BLaER1 (cell line): ENCODE data around the gene CGREF1.

Experiments
- H3K27ac ChIP-seq: shearing (Covaris generic); formaldehyde crosslinking; 2 replicates; pipeline ENCODE4 v1.8.1; 2022
- H3K27me3 ChIP-seq: shearing (Covaris generic); formaldehyde crosslinking; 2 replicates; pipeline ENCODE4 v1.8.1; 2022
- H3K36me3 ChIP-seq: shearing (Covaris generic); formaldehyde crosslinking; 2 replicates; pipeline ENCODE4 v1.8.1; 2022
- H3K4me1 ChIP-seq: shearing (Covaris generic); formaldehyde crosslinking; 2 replicates; pipeline ENCODE4 v1.8.1; 2022
- H3K4me2 ChIP-seq: shearing (Covaris generic); formaldehyde crosslinking; 2 replicates; pipeline ENCODE4 v1.8.1; 2022
- H3K4me3 ChIP-seq: shearing (Covaris generic); formaldehyde crosslinking; 2 replicates; pipeline ENCODE4 v1.8.1; 2022
- H3K9ac ChIP-seq: shearing (Covaris generic); formaldehyde crosslinking; 2 replicates; pipeline ENCODE4 v1.8.1; 2022
- H3K9me3 ChIP-seq: shearing (Covaris generic); formaldehyde crosslinking; 2 replicates; pipeline ENCODE4 v1.8.1; 2022
- H4K20me1 ChIP-seq: shearing (Covaris generic); formaldehyde crosslinking; 2 replicates; pipeline ENCODE4 v1.8.1; 2022
- Cebpa-rat ChIP-seq: shearing (Covaris generic); IDR thresholded peaks from 2 replicates; pipeline ENCODE4 v1.8.1; 2022

CGREF1 gene

DNA sequence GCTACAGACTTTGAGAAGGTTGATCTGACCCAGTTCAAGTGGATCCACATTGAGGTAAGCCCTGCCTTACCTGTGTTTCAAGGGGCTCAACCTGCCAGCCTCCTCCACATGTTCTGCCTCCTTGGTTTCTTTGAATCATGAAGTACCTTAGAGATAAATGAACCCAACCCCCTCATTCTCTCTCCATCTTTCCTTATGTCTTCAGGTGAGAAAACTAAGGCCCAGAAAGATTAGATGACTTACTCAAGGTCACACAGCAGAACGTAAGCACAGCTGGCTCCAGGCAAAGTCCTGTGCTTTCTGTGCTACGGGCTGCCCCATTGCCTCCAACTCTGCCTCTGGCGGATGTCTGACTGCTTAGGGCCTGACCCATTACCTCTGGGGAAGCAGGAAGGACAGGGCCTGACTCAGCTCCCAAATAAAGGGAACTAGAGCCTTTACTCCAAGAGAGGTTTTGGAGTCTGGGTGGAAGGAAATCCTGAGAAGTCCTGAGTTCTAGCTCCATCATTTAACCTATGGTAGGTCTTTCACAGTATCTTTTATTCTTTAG is 22.1 kb downstream of the CGREF1 start:
- H3K27ac ChIP-seq: no peak overlapping the region
- no peak overlapping the region for H3K9ac ChIP-seq
- no peaks in the 10 kb centered on the region; the same call in 1 of the 2 replicates for H3K36me3 ChIP-seq
- H3K9me3 ChIP-seq: no peaks in the 10 kb centered on the region
- no peak for TF ChIP-seq Cebpa-rat
- H3K4me2 ChIP-seq: peak overlapping the region; percentile 68
- no peak overlapping the region for H3K4me3 ChIP-seq
- no peaks in the 10 kb centered on the region for H3K27me3 ChIP-seq
- H4K20me1 ChIP-seq: no peaks in the 10 kb centered on the region
- H3K4me1 ChIP-seq: peaks cover 36% of the 10 kb centered on the region

DNA sequence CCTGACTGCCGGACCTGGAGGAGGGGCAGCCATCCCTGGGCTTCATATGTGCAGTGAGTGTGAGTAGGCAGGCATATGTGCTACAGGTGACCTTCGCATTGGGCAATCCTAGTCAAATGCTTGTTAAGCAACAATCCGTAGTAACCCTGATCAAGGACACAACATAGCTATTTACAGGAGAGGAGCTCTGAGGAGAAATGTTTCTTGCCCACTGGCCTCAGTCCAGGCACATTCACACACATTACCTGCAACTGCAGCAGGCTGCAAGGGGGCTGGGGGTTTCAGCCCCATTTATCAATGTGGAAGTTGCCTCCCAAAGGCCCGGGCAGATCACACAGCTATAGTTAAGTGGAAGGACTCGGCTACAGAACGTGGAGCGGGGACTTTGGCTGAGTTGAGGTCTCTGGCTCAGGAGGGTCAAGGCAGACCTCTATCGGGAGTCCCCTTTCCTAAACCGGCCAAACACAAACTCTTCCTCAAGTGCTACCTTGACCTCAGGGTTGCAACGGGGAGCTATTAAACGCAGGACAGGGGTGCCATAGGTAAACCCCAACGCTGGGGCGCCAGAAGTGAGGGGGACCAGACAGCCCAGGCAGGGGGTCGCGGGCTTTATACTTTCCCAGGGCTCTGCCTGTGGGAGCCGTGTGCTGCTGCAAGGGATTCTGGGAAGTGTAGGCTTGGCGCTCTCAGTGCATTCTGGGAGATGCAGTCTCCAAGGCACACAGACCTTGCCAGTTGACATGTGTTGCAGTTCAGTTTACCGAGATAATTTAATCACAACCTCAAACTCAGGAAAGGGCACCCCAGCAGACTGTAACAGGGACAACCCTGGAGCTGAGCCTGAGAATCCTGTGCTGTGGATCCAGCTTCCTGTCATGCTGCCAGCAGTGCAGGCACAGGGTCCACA is 22.9 kb downstream of the CGREF1 start:
- TF ChIP-seq Cebpa-rat: no peak
- no peaks in the 10 kb centered on the region for H4K20me1 ChIP-seq
- H3K36me3 ChIP-seq: no peaks in the 10 kb centered on the region; the same call in 1 of the 2 replicates
- H3K4me2 ChIP-seq: peak overlapping the region; percentile 68
- H3K9ac ChIP-seq: no peak overlapping the region
- no peak overlapping the region for H3K27ac ChIP-seq
- H3K4me1 ChIP-seq: peaks cover 37% of the 10 kb centered on the region
- no peak overlapping the region for H3K4me3 ChIP-seq
- H3K9me3 ChIP-seq: no peaks in the 10 kb centered on the region
- H3K27me3 ChIP-seq: no peaks in the 10 kb centered on the region

DNA sequence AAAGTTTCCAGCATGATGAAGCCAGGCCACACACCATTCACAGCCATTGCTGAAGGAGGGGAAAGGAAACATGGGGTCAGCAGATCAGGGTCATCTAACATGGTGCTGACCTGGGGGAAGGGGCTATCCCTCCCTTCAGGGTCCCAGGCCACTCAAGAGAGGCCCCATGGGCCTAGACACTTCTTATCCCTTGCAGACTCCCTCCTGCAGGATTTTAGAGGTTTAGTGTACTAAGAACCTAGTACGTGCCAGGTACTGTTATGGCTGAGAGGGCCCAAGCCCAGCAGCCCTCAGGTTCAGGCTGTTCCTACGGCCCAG is 23.5 kb downstream of the CGREF1 start:
- no peaks in the 10 kb centered on the region for H3K9me3 ChIP-seq
- H3K36me3 ChIP-seq: no peaks in the 10 kb centered on the region; the same call in 1 of the 2 replicates
- no peak overlapping the region for H3K27ac ChIP-seq
- peaks cover 43% of the 10 kb centered on the region for H3K4me1 ChIP-seq
- no peak overlapping the region for H3K9ac ChIP-seq
- H3K27me3 ChIP-seq: no peaks in the 10 kb centered on the region
- no peak overlapping the region for H3K4me3 ChIP-seq
- H3K4me2 ChIP-seq: no peak overlapping the region
- no peak for TF ChIP-seq Cebpa-rat
- H4K20me1 ChIP-seq: no peaks in the 10 kb centered on the region

DNA sequence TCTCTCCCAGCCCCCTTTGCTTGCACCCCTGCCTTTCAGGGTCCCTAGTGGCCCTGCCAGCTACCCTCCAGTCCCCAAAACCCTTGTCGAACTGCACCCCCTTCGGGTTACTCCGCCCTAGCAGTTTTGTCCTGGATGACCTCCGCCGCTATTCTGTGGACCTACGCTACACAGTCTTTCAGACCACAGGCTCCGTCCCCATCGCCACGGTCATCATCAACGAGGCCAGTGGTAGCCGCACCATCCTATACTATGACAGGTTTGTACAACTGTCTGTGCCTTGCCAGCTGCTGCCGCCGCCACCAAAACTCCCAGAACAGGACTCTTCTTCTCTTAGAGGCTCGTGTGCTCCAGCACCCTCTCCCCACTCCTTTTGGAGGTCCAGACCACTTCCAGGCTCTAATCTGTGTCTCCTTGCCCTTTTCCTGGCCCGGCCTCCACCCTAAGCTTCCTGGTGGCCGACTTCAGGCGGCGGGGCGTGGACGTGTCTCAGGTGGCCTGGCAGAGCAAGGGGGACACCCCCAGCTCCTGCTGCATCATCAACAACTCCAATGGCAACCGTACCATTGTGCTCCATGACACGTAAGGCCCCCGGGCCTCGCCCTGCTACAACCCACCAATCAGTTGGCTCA is 24.5 kb downstream of the CGREF1 start:
- H3K27ac ChIP-seq: no peak overlapping the region
- H4K20me1 ChIP-seq: no peaks in the 10 kb centered on the region
- no peaks in the 10 kb centered on the region for H3K9me3 ChIP-seq
- H3K9ac ChIP-seq: no peak overlapping the region
- no peak for TF ChIP-seq Cebpa-rat
- no peak overlapping the region for H3K4me3 ChIP-seq
- no peaks in the 10 kb centered on the region; the same call in 1 of the 2 replicates for H3K36me3 ChIP-seq
- H3K4me1 ChIP-seq: peaks cover 50% of the 10 kb centered on the region
- H3K4me2 ChIP-seq: no peak overlapping the region
- no peaks in the 10 kb centered on the region for H3K27me3 ChIP-seq

DNA sequence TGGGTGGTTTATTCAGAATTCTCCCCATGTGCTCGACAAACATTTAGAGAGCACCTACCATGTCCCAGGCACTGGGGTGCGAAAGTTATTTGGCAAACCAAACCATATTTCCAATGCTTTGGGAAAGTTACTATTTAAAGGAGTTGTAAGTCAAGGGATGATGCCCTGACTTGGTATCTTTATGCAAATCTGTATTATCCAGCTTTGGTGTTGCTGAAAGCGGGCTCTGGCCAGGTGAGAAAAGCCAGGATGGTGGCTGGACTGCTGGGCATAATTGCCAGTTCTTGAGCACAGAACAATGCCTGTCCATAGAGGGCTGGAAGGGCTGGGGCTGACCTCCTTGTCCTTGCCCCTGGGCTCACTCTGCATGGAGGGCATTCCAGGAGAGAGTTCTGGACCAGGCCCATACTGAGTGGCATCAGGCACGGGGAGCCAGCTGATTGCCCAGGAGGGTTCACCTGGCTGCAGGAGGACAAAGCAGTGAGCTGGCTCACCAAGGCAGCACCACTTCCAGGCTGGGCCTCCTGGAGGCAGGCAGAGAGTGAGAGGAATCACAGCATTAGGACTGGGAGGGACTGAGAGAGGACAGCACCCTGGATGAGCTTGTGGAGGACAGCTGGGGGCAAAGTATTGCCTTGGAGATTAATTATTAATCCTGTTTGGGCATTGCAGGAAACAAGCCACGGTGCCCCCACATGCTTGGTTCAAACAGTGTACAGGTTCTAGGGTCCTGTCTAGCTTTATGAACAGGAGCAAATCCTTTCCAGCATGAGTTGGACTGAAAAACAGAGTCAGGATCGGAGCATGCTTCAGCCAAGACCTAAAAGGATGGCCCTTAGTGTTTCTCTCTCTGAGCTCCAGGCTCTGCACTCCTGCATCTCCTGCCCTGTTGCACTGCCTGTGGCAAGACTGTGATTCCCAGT is 25.2 kb downstream of the CGREF1 start:
- TF ChIP-seq Cebpa-rat: no peak
- no peaks in the 10 kb centered on the region for H3K27me3 ChIP-seq
- H3K9me3 ChIP-seq: no peaks in the 10 kb centered on the region
- no peak overlapping the region for H3K27ac ChIP-seq
- no peak overlapping the region for H3K4me2 ChIP-seq
- no peak overlapping the region for H3K9ac ChIP-seq
- no peaks in the 10 kb centered on the region; the same call in 1 of the 2 replicates for H3K36me3 ChIP-seq
- no peak overlapping the region for H3K4me3 ChIP-seq
- peaks cover 50% of the 10 kb centered on the region for H3K4me1 ChIP-seq
- H4K20me1 ChIP-seq: no peaks in the 10 kb centered on the region

DNA sequence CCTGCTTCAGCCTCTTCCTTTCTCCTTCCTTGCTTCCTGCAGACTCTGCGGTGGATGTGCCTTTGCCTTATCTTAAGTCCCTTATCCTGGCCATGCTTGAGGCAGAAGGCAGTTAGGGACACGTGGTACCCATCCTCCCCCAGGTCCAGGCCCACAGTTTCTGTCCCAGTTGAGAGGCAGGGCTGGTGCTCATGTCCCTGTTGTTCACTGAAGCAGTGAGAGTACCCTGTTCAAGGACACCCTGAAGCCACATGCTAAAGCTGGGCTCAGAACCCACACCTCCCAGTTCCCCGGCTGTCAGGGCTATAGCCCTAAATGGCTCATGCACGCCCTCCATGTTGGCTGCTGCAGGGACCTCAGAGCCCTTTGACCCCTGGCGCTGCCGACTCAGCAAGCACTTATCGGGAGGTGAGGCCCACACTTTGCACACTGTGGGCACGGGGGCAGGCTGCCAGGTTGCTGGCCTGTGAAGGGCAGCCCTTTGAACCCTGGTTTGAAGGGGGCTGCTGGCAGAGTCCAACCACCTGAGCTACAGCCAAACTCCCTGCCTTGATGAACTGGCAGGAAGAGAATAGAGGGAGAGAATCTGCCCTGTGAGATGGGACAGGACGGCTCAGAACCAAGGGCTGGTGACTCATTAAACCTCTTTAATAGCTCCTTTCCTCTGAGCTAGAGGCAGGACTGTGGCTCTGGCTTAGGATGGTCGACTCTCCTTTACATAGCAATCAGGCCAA is 26.1 kb downstream of the CGREF1 start:
- Histone ChIP-seq H3K4me3 (no peak overlapping the region), H3K4me2 (no peak overlapping the region), H3K4me1 (peaks cover 55% of the 10 kb centered on the region), H3K27ac (no peak overlapping the region), H3K27me3 (no peaks in the 10 kb centered on the region), H4K20me1 (no peaks in the 10 kb centered on the region), H3K36me3 (no peaks in the 10 kb centered on the region; the same call in 1 of the 2 replicates), H3K9me3 (no peaks in the 10 kb centered on the region), H3K9ac (no peak overlapping the region)
- no peak for TF ChIP-seq Cebpa-rat

DNA sequence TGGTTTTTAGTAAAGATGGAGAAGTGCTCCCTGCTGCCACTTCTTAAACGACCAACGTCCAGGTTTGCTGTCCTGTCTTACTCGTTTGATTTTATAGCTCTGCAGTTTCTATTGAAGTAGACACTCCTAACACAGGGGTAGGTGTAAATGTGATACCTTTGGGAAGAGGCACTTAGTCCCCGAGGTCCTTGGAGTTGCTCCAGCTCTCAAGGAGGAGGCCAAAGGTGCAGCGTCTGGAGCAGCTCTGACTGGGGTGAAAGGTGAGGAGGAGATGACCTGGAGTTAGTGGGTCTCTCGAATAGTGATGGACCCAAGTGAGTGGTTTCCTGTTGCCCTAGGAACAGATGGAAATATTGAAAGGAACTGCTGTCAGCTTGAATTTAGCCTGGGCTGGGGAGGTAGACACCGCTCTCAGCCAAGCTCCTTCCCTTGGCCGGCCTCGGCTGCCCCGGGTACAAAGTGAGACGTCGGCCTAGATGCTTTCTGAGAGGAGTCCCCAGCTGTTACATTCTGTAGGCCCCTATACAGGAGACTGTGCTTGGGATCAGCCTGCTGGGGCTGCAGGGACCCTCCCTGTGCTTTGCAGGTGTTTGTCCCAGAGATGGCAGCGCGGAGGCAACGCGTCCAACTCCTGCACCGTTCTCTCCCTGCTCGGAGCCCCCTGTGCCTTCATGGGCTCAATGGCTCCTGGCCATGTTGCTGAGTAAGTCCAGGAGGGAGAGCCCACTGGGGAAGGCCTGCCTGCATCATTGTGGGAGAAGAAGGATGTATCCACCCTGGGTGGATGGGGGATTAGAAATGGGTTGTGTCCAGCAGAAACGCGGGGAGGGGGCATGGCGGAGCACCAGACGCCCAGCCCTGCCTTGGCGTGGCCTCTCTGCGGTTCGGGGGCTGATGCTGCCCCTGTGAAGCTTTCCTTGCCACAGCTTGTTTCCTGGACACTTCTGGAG is 26.9 kb downstream of the CGREF1 start:
- H3K27ac ChIP-seq: no peak overlapping the region
- no peak overlapping the region for H3K9ac ChIP-seq
- H4K20me1 ChIP-seq: no peaks in the 10 kb centered on the region
- TF ChIP-seq Cebpa-rat: no peak
- H3K9me3 ChIP-seq: no peaks in the 10 kb centered on the region
- no peaks in the 10 kb centered on the region for H3K27me3 ChIP-seq
- no peak overlapping the region for H3K4me3 ChIP-seq
- no peak overlapping the region for H3K4me2 ChIP-seq
- peaks cover 63% of the 10 kb centered on the region for H3K4me1 ChIP-seq
- H3K36me3 ChIP-seq: no peaks in the 10 kb centered on the region; the same call in 1 of the 2 replicates
